CD4-positive, alpha-beta memory T cell (primary cell): ENCODE data around the gene SFXN5. TPM values are rescaled to one million over a fixed set of nuclear protein-coding genes. Genes with fewer than 3 reads are reported as not detected.
"Not testable (repeated sequence)": the region's sequence is repeated elsewhere in the genome, so short reads cannot be mapped to it uniquely, and the experiment has no call there.

Experiments
- CTCF ChIA-PET: fragments of 350-600 bp; sonication (Branson Sonifier 250); formaldehyde crosslinking; loops from one replicate; lab custom pipeline; 2021; ENCODE audit warnings: inconsistent platforms; ENCODE audit not compliant: partially characterized antibody; lab: Charles Lee
- POLR2A ChIA-PET: fragments of 350-600 bp; sonication (Branson Sonifier 250); formaldehyde crosslinking; loops from one replicate; lab custom pipeline; 2021; ENCODE audit not compliant: partially characterized antibody; lab: Charles Lee
- DNase-seq, 5 donors: peaks; one replicate each; pipeline versions ENCODE4 v3.0.0 to v3.0.0-alpha.2; 2020 to 2022; ENCODE audit warnings: mixed read lengths in 1 of 5
- H3K27ac ChIP-seq: one replicate; pipeline ENCODE4 v1.7.0; 2013; ENCODE audit warnings: low read depth, low read length
- H3K27me3 ChIP-seq: 2 replicates; pipeline ENCODE4 v1.7.0; 2013; ENCODE audit warnings: mild to moderate bottlenecking, low read length, moderate library complexity; ENCODE audit not compliant: insufficient read depth
- H3K36me3 ChIP-seq: 2 replicates; pipeline ENCODE4 v1.7.0; 2013; ENCODE audit warnings: mild to moderate bottlenecking, low read length, moderate library complexity; ENCODE audit not compliant: insufficient read depth
- H3K4me1 ChIP-seq: 2 replicates; pipeline ENCODE4 v1.7.0; 2013; ENCODE audit warnings: mild to moderate bottlenecking, low read length, moderate library complexity; ENCODE audit not compliant: insufficient read depth
- H3K4me3 ChIP-seq, 2 donors: one replicate each; pipeline ENCODE4 v1.7.0; 2013; ENCODE audit warnings: low read length in 2 of 2, mild to moderate bottlenecking in 1 of 2
- H3K9me3 ChIP-seq, 2 donors: one replicate each; pipeline ENCODE4 v1.7.0; 2013; ENCODE audit warnings: low read length in 2 of 2, control low read depth in 1 of 2; ENCODE audit not compliant: control insufficient read depth in 1 of 2
- H3K27ac Mint-ChIP-seq, 7 donors: one replicate each; pipeline ENCODE4 v1.8.0; 2020 to 2021; ENCODE audit warnings: mixed read lengths in 7 of 7, mild to moderate bottlenecking in 6 of 7, inconsistent platforms in 3 of 7, moderate library complexity in 3 of 7
- H3K27me3 Mint-ChIP-seq, 2 donors: one replicate each; pipeline ENCODE4 v1.8.0; 2020 to 2021; ENCODE audit warnings: mixed read lengths in 2 of 2
- H3K36me3 Mint-ChIP-seq, 2 donors: one replicate each; pipeline ENCODE4 v1.8.0; 2020 to 2021; ENCODE audit warnings: mixed read lengths in 2 of 2, inconsistent platforms in 1 of 2, mild to moderate bottlenecking in 1 of 2
- H3K4me1 Mint-ChIP-seq, 4 donors: one replicate each; pipeline ENCODE4 v1.8.0; 2020 to 2021; ENCODE audit warnings: mixed read lengths in 4 of 4, mild to moderate bottlenecking in 1 of 4
- H3K4me3 Mint-ChIP-seq, 8 donors: one replicate each; pipeline ENCODE4 v1.8.0; 2020 to 2021; ENCODE audit warnings: mixed read lengths in 8 of 8, mild to moderate bottlenecking in 7 of 8, moderate library complexity in 6 of 8, inconsistent platforms in 3 of 8
- H3K9me3 Mint-ChIP-seq, 8 donors: one replicate each; pipeline ENCODE4 v1.8.0; 2020 to 2021; ENCODE audit warnings: mixed read lengths in 8 of 8, mild to moderate bottlenecking in 5 of 8, inconsistent platforms in 3 of 8, moderate library complexity in 1 of 8
- intact Hi-C: fragments of 100-400 bp; cut with micrococcal nuclease; formaldehyde crosslinking; loops from one replicate; pipeline ENCODE4 v1.15.1; 2023
- polyA plus RNA-seq, 2 donors: library from polyadenylated mRNA; unstranded; fragments of 300-500 nt; fragmentation: Illumina TruSeq; gene quantifications; one replicate each; pipeline ENCODE4 v1.2.3, GENCODE V29; 2021
- total RNA-seq, 2 experiments: library from RNA; stranded (reverse); gene quantifications; one replicate each; pipeline ENCODE4 v1.2.3, GENCODE V29; 2021

The SFXN5 gene
- total and polyA plus RNA-seq, 4 experiments from 2014 or later = 0.95 to 10.0 (median 4.1) TPM

DNA sequence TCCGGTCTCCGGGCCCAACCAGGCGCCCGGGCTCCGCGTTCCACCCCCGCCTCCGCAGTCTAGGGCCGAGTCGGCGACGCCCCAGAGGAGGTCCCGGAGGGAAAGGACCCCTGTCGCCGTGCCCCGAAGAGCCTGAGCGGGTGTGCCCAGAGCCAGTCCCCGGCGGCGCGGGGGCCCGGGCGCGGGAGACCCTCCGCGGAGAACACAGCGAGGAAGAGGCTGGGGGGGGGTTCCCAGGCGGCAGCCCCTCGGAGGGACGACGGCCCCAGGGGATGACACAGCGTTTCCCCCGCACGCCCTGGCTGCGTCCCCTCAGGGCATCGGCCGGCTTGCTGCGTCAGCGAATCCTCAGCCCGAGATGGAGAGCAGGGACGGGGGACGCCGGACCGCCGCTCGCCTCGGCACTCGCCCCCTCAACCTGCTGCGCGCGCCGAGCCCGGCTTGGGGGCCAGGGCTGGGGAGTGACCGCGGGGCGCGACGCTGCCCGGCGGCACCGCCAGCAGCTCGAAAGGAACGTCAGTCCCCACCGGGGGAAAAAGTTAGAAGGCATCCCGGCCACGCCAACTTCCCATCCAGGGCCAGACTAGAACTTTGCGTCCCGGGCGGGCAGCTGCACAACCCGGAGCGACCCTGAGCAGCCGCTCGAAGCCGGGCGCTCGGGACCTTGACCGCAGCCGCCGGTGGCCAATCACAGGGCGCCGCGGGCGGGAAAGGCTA, 711 bp downstream of the SFXN5 start:
- peak overlapping the region; percentile 88 to 90 for H3K4me3 ChIP-seq
- H3K36me3 ChIP-seq = no peaks in the 10 kb centered on the region
- Mint-ChIP-seq H3K27ac (peak overlapping the region in 6 of 7 donors; percentile 91 to 96 (median 92)), H3K9me3 (no peaks in the 10 kb centered on the region), H3K4me1 (peaks cover 17 to 43% (median 20%) of the 10 kb centered on the region in 4 donors), H3K27me3 (peaks cover 0 to 1% of the 10 kb centered on the region in 2 donors), H3K36me3 (peaks cover 0 to 9% of the 10 kb centered on the region in 2 donors), H3K4me3 (peak overlapping the region; percentile 91 to 96 (median 94))
- H3K27ac ChIP-seq = peak overlapping the region; percentile 65
- peaks cover 14% of the 10 kb centered on the region for H3K4me1 ChIP-seq
- ChIA-PET CTCF (interaction anchor here (1.6 kb wide), 2 partner anchors 107 to 142 kb away, joined by 4 to 7 read pairs; no protein-coding TSS in a partner anchor), POLR2A (interaction anchor here (0.7 to 2.0 kb wide), 9 partner anchors 9 to 314 kb away, joined by 3 to 17 read pairs (median 3); partner anchors contain the start of genes CCT7, PRADC1 and RAB11FIP5)
- H3K27me3 ChIP-seq = no peaks in the 10 kb centered on the region
- peak in 2 of 5 donors; percentile 23 to 38 for DNase-seq
- intact Hi-C loops = loop anchor here (1.0 to 5.0 kb wide), 10 partner anchors 14 to 1322 kb away; partner anchors contain the start of genes ALMS1, CCT7, EGR4 and EXOC6B
- no peaks in the 10 kb centered on the region for H3K9me3 ChIP-seq

DNA sequence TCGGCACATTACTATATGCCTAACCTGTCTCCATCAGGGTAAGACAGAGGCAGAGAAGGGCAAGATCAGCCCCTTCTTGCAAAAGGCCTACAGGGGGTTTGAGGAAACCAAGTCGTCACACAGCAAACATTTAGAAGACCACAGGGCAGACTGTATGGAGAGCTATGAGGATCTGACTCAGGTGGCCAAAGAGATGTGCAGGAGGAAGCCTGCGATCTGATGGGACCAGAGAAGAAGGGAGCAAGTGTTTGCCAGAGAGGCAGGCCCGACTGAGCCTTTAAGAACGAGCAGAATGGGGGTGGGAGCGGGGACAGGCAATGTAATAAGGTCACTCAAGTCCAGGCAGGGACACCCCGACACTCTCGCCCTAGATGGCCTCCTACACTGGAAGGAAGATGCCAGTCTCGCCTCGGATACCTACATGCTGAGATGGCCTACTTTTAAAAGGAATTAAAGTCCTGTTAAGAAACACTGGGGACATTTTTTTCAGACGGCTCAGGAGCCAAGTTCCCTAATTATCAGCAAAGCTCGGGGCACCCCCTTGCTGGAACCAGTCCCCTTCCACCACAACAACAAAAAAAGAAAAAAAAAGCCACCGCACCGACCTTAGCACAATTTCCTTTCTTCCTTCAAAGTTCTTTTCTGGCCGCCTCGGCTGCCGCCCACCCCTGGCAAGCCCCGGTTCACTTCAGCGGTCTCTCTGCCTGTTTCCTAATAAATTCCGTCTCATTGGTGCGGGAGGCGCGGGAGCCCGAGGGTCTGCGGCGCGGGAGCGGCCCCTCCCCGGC, 1.5 kb downstream of the SFXN5 start:
- intact Hi-C loops = loop anchor here (1.0 to 5.0 kb wide), 4 partner anchors 77 to 1322 kb away; partner anchors contain the start of genes EGR4 and EXOC6B
- H3K9me3 ChIP-seq = no peaks in the 10 kb centered on the region
- no peaks in the 10 kb centered on the region for H3K27me3 ChIP-seq
- H3K4me3 Mint-ChIP-seq = peak overlapping the region; percentile 82 to 96 (median 87)
- peak in 1 of 5 donors; percentile 29 for DNase-seq
- peaks cover 14% of the 10 kb centered on the region for H3K4me1 ChIP-seq
- ChIA-PET POLR2A (interaction anchor here (2.0 kb wide), 1 partner anchor 164 kb away, joined by 17 read pairs; the partner anchor contains the start of genes CCT7 and PRADC1), CTCF (no interaction called here)
- peaks cover 17 to 43% (median 20%) of the 10 kb centered on the region in 4 donors for H3K4me1 Mint-ChIP-seq
- no peaks in the 10 kb centered on the region for H3K9me3 Mint-ChIP-seq
- no peaks in the 10 kb centered on the region for H3K36me3 ChIP-seq
- H3K27me3 Mint-ChIP-seq = peaks cover 0 to 1% of the 10 kb centered on the region in 2 donors
- peak overlapping the region; percentile 65 for H3K27ac ChIP-seq
- H3K27ac Mint-ChIP-seq = peak overlapping the region; percentile 15 to 95 (median 48)
- peak overlapping the region in 1 of 2 donors; percentile 88 for H3K4me3 ChIP-seq
- H3K36me3 Mint-ChIP-seq = peaks cover 0 to 9% of the 10 kb centered on the region in 2 donors

DNA sequence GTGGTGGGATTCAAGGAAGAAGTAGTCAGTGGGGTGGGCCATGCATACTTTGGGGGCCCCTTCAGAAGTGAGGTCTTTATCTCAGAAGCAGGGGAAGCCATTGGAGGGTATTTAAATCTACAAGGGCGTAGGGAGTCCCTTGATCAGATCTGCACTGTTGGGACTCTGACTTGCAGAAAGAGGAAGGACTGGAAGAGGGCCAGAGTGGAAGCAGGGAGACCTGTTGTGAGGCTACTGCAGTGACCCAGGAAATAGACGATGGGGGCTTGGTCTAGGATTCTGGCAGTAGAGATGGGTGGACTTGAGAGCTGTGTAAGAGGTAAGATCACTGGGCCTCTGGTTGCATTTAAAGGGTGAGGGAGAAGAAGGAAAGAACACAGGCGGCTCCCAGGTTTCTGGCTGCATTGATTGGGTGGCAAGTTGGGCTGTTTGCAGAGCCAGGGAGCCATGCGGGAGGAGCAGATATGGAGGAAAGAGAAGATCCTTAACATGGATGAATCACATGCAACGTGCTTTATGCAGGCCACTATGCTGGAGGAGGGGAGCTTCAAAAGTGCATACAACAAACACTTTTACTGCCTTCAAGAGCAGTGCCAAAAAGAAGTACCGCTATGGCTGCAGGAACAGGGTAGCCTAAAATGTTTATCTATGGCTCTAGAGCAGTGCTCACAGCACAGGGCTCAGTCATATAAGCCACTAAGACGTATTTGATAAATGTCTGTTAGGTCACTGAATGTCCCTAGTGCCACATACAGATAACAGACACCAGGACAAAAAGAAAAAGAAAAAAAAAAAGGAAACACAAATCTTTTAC, 2.3 kb downstream of the SFXN5 start:
- Mint-ChIP-seq H3K27me3 (peaks cover 0 to 1% of the 10 kb centered on the region in 2 donors), H3K36me3 (peaks cover 0 to 9% of the 10 kb centered on the region in 2 donors), H3K9me3 (no peaks in the 10 kb centered on the region), H3K4me3 (peak overlapping the region; percentile 82 to 96 (median 87)), H3K27ac (peak overlapping the region in 5 of 7 donors; percentile 15 to 73 (median 48)), H3K4me1 (peaks cover 17 to 43% (median 20%) of the 10 kb centered on the region in 4 donors)
- no peaks in the 10 kb centered on the region for H3K27me3 ChIP-seq
- no peak for DNase-seq
- peaks cover 14% of the 10 kb centered on the region for H3K4me1 ChIP-seq
- no peaks in the 10 kb centered on the region for H3K36me3 ChIP-seq
- no peaks in the 10 kb centered on the region for H3K9me3 ChIP-seq
- intact Hi-C loops = no loop called here
- ChIA-PET POLR2A (no interaction called here), CTCF (no interaction called here)
- no peak overlapping the region for H3K27ac ChIP-seq
- H3K4me3 ChIP-seq = peak overlapping the region in 1 of 2 donors; percentile 88

DNA sequence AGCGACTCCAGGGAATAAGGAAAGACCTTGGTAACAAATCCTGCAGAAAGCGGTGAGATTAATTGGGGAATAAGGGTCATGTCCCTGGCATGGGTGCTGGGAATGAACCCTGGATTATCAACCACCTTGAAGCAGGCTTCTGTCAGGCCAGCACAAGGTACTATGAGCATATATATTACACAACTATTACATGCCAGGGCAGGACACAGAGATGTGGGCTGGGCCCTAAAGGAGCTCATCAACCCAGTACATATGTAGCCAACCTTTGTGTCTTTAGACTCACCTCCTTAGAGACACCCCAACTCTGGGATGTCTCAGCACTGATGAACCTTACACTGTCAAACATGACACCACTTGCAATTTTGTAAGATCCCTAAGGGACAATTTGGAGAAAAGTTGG, 3.4 kb downstream of the SFXN5 start:
- ChIA-PET POLR2A (no interaction called here), CTCF (no interaction called here)
- H3K27ac ChIP-seq = no peak overlapping the region
- peaks cover 14% of the 10 kb centered on the region for H3K4me1 ChIP-seq
- intact Hi-C loops = no loop called here
- no peak overlapping the region for H3K4me3 ChIP-seq
- peaks cover 0 to 8% of the 10 kb centered on the region in 2 donors for H3K36me3 Mint-ChIP-seq
- peak overlapping the region in 1 of 7 donors; percentile 75 for H3K27ac Mint-ChIP-seq
- peaks cover 0 to 1% of the 10 kb centered on the region in 2 donors for H3K27me3 Mint-ChIP-seq
- no peak for DNase-seq
- H3K9me3 Mint-ChIP-seq = no peaks in the 10 kb centered on the region
- H3K9me3 ChIP-seq = no peaks in the 10 kb centered on the region
- H3K27me3 ChIP-seq = no peaks in the 10 kb centered on the region
- peak overlapping the region in 1 of 8 donors; percentile 83 for H3K4me3 Mint-ChIP-seq
- H3K36me3 ChIP-seq = no peaks in the 10 kb centered on the region
- H3K4me1 Mint-ChIP-seq = peaks cover 17 to 43% (median 20%) of the 10 kb centered on the region in 4 donors

DNA sequence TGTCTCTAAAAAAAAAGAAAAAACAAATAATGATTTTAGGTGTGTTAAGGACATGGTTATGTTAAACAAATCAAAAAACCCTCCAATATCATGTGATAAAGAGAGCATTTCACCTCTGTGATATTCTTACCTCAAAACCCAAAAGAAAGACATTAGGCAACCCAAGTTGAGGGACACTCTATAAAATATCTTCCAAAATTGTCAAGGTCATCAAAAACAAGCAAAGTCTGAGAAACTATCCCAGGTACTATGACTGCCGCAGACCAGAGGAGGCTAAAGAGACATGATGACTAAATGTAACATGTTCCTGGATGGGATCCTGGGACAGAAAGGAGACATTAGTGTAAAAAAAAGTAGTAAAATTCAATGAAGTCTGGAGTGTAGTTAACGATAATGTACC, 4.5 kb downstream of the SFXN5 start:
- H3K27me3 Mint-ChIP-seq = peaks cover 0 to 1% of the 10 kb centered on the region in 2 donors
- H3K4me3 ChIP-seq = no peak overlapping the region
- POLR2A ChIA-PET = no interaction called here

DNA sequence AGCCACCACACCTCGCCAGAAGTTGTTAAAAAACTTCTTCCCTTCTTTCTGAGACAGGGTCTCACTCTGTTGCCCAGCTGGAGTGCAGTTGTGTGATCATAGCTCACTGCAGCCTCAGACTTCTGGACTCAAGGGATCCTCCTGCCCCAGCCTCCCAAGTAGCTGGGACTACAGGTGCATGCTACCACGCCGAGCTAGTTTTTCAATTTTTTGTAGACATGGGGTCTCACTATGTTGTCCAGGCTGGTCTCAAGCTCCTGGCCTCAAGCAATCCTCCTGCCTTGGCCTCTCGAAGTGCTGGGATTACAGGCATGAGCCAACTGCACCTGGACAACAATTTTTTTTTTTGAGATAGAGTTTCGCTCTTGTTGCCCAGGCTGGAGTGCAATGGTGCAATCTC, 6.4 kb downstream of the SFXN5 start:
- H3K27me3 Mint-ChIP-seq, POLR2A ChIA-PET, CTCF ChIA-PET: not testable (repeated sequence)

More for the DNA sequence above, 4.5 kb downstream of the SFXN5 start:
- peaks cover 12% of the 10 kb centered on the region for H3K4me1 ChIP-seq
- H3K4me1 Mint-ChIP-seq = peaks cover 14 to 32% (median 17%) of the 10 kb centered on the region in 4 donors
- CTCF ChIA-PET = no interaction called here
- no peaks in the 10 kb centered on the region for H3K27me3 ChIP-seq
- no peaks in the 10 kb centered on the region for H3K9me3 Mint-ChIP-seq
- peaks cover 0 to 6% of the 10 kb centered on the region in 2 donors for H3K36me3 Mint-ChIP-seq
- H3K27ac Mint-ChIP-seq = no peak overlapping the region
- no peaks in the 10 kb centered on the region for H3K9me3 ChIP-seq
- H3K36me3 ChIP-seq = no peaks in the 10 kb centered on the region
- H3K27ac ChIP-seq = no peak overlapping the region
- DNase-seq = no peak
- peak overlapping the region in 2 of 8 donors; percentile 40 to 53 for H3K4me3 Mint-ChIP-seq
- intact Hi-C loops = no loop called here

More for the DNA sequence above, 6.4 kb downstream of the SFXN5 start:
- H3K36me3 Mint-ChIP-seq, H3K27me3 ChIP-seq, H3K4me3 ChIP-seq, intact Hi-C loops, H3K4me1 ChIP-seq, H3K9me3 Mint-ChIP-seq, H3K36me3 ChIP-seq, H3K4me3 Mint-ChIP-seq, H3K27ac Mint-ChIP-seq, DNase-seq, H3K9me3 ChIP-seq, H3K27ac ChIP-seq: not testable (repeated sequence)
- H3K4me1 Mint-ChIP-seq = peaks cover 9 to 20% (median 11%) of the 10 kb centered on the region in 4 donors
